Osteoblast (primary cell): ENCODE results near the gene VTI1A. TPM values are rescaled to one million over a fixed set of nuclear protein-coding genes. Genes with fewer than 3 reads are reported as not detected.

Experiments
- DNase-seq: peaks from one replicate; pipeline ENCODE4 v3.0.0; 2011; ENCODE audit warnings: low spot score, mixed read lengths; ENCODE audit not compliant: insufficient read length; ENCODE audit errors: missing footprints
- H2AFZ ChIP-seq: 2 replicates; pipeline ENCODE4 v1.6.0; 2011; ENCODE audit warnings: mild to moderate bottlenecking, low read length
- H3K27ac ChIP-seq: 2 replicates; pipeline ENCODE4 v1.5.1; 2011; ENCODE audit warnings: mild to moderate bottlenecking, low read depth, low read length, moderate library complexity
- H3K27me3 ChIP-seq: 2 replicates; pipeline ENCODE4 v1.6.0; 2012; ENCODE audit warnings: mild to moderate bottlenecking, control low read depth, inconsistent platforms, low read length, moderate library complexity; ENCODE audit not compliant: insufficient read depth
- H3K36me3 ChIP-seq: 2 replicates; pipeline ENCODE4 v1.5.1; 2011; ENCODE audit warnings: mild to moderate bottlenecking, low read length, control low read depth, moderate library complexity; ENCODE audit not compliant: insufficient read depth
- H3K4me1 ChIP-seq: 2 replicates; pipeline ENCODE4 v1.5.1; 2011; ENCODE audit warnings: mild to moderate bottlenecking, low read length, control low read depth, moderate library complexity; ENCODE audit not compliant: insufficient read depth
- H3K4me2 ChIP-seq: 2 replicates; pipeline ENCODE4 v1.6.0; 2011; ENCODE audit warnings: mild to moderate bottlenecking, low read length; ENCODE audit not compliant: insufficient read depth
- H3K4me3 ChIP-seq: fragments of 200-600 bp; sonication (generic); 3 replicates; pipeline ENCODE4 v1.5.1; 2012; ENCODE audit warnings: mild to moderate bottlenecking, low read length, inconsistent platforms; ENCODE audit not compliant: insufficient read depth
- H3K79me2 ChIP-seq: 2 replicates; pipeline ENCODE4 v1.6.0; 2012; ENCODE audit warnings: mild to moderate bottlenecking, low read length, control low read depth, inconsistent platforms; ENCODE audit not compliant: insufficient read depth
- H3K9me3 ChIP-seq: 2 replicates; pipeline ENCODE4 v1.5.1; 2011; ENCODE audit warnings: low read depth, low read length, control low read depth
- H4K20me1 ChIP-seq: 2 replicates; pipeline ENCODE4 v1.6.0; 2012; ENCODE audit warnings: mild to moderate bottlenecking, low read length, control low read depth; ENCODE audit not compliant: insufficient read depth
- CTCF ChIP-seq: IDR thresholded peaks from 2 replicates; pipeline ENCODE4 v1.5.1; 2011; ENCODE audit warnings: mild to moderate bottlenecking, low read depth, low read length, moderate library complexity; ENCODE audit errors: extremely low read depth
- total RNA-seq: library from RNA; depleted of rRNA; stranded (reverse); fragments of >200 nt; gene quantifications from 2 replicates; pipeline ENCODE4 v1.2.3, GENCODE V29; 2012

The VTI1A gene
- total RNA-seq, 1 donor, result 34.7 TPM

DNA sequence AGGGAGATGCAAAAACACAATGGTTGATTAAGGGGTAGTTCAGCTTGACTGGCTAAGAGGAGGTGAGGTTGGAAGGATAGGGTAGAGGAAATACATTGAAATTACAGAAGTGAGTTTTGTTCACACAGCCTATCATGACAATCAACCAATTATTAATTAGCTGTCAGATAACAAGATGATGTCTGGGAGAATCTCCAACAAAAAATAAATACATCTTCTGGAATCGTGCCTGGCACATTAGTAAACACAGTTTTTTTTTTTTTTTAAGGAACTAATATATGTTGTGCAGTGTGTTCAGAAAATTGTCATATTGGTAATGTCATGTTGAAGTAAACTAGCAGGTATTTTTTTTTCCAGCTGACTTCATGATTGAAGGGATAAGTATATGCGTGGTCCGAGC, 171.8 kb downstream of the VTI1A start:
- no peak for TF ChIP-seq CTCF
- peaks cover 1% of the 10 kb centered on the region for H4K20me1 ChIP-seq
- no peak for DNase-seq
- H3K27me3 ChIP-seq, result no peaks in the 10 kb centered on the region
- H3K4me2 ChIP-seq, result no peak overlapping the region
- no peak overlapping the region for H2AFZ ChIP-seq
- H3K9me3 ChIP-seq, result no peaks in the 10 kb centered on the region
- no peak overlapping the region for H3K4me3 ChIP-seq
- H3K4me1 ChIP-seq, result no peaks in the 10 kb centered on the region
- no peak overlapping the region for H3K27ac ChIP-seq
- no peaks in the 10 kb centered on the region for H3K36me3 ChIP-seq
- H3K79me2 ChIP-seq, result no peaks in the 10 kb centered on the region

DNA sequence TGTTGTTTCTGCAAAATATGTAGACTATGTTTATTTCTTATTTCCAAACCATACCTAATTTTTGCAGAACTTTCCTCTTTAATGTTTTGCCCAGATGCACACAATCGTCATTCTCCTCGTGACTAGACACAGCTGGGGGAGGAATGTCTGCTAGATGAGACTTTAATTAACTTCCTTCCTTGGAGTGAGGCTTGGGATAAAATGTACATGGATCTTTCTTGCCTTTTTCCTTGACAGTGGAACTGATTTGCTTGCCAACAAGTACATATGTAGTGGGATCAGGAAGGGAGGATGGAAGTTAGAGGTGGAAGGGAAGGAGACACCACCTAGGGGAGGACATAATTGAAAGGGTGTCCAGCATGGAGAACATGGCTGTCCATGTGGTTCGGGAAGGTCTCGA, 172.5 kb downstream of the VTI1A start:
- H2AFZ ChIP-seq, result no peak overlapping the region
- no peaks in the 10 kb centered on the region for H3K36me3 ChIP-seq
- H4K20me1 ChIP-seq, result peaks cover 3% of the 10 kb centered on the region
- H3K9me3 ChIP-seq, result no peaks in the 10 kb centered on the region
- no peaks in the 10 kb centered on the region for H3K79me2 ChIP-seq
- no peaks in the 10 kb centered on the region for H3K4me1 ChIP-seq
- no peak for TF ChIP-seq CTCF
- no peak overlapping the region for H3K27ac ChIP-seq
- no peak for DNase-seq
- no peaks in the 10 kb centered on the region for H3K27me3 ChIP-seq
- H3K4me3 ChIP-seq, result no peak overlapping the region
- H3K4me2 ChIP-seq, result no peak overlapping the region

GRCh38 chr10:112622786-112623185, 175.8 kb downstream of the VTI1A start:
- no peaks in the 10 kb centered on the region for H3K79me2 ChIP-seq
- no peaks in the 10 kb centered on the region for H3K27me3 ChIP-seq
- no peak for TF ChIP-seq CTCF
- peaks cover 3% of the 10 kb centered on the region for H4K20me1 ChIP-seq
- H2AFZ ChIP-seq, result no peak overlapping the region
- DNase-seq, result no peak
- no peak overlapping the region for H3K27ac ChIP-seq
- no peaks in the 10 kb centered on the region for H3K9me3 ChIP-seq
- H3K4me2 ChIP-seq, result no peak overlapping the region
- no peaks in the 10 kb centered on the region for H3K4me1 ChIP-seq
- no peaks in the 10 kb centered on the region for H3K36me3 ChIP-seq
- H3K4me3 ChIP-seq, result no peak overlapping the region

DNA sequence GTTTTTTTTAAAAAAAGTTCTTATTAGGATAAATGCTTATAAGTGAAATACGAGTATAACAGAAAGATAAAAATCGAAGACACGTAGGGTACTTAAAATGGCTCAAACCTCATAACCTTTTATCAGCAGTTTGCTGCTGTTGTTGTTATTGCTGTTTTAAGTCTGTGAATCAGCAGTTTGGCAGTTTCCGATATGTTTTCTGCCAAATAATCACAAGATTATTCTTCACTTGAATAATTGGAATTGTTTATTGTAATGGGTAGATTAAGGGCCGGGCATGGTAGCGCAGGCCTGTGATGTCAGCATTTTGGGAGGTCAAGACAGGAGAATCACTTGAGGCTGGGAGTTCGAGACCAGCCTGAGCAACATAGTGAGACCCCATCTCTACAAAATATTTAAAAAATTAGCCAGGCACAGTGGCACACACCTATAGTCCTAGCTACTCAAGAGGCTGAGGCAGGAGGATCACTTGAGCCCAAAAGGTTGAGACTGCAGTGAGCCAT, 177.6 kb downstream of the VTI1A start:
- Histone ChIP-seq H3K4me3 (no peak overlapping the region), H2AFZ (no peak overlapping the region), H3K9me3 (no peaks in the 10 kb centered on the region), H3K36me3 (no peaks in the 10 kb centered on the region), H3K79me2 (no peaks in the 10 kb centered on the region), H3K4me2 (no peak overlapping the region), H3K27me3 (no peaks in the 10 kb centered on the region), H3K4me1 (no peaks in the 10 kb centered on the region), H3K27ac (no peak overlapping the region), H4K20me1 (peaks cover 3% of the 10 kb centered on the region)
- no peak for TF ChIP-seq CTCF
- DNase-seq, result no peak
